ENCODE results near the gene DCLK3. TPM values are rescaled to one million over a fixed set of nuclear protein-coding genes. Genes with fewer than 3 reads are reported as not detected.

Gene DCLK3
- total RNA-seq, 1 experiment from 2014 or later: not detected

DNA sequence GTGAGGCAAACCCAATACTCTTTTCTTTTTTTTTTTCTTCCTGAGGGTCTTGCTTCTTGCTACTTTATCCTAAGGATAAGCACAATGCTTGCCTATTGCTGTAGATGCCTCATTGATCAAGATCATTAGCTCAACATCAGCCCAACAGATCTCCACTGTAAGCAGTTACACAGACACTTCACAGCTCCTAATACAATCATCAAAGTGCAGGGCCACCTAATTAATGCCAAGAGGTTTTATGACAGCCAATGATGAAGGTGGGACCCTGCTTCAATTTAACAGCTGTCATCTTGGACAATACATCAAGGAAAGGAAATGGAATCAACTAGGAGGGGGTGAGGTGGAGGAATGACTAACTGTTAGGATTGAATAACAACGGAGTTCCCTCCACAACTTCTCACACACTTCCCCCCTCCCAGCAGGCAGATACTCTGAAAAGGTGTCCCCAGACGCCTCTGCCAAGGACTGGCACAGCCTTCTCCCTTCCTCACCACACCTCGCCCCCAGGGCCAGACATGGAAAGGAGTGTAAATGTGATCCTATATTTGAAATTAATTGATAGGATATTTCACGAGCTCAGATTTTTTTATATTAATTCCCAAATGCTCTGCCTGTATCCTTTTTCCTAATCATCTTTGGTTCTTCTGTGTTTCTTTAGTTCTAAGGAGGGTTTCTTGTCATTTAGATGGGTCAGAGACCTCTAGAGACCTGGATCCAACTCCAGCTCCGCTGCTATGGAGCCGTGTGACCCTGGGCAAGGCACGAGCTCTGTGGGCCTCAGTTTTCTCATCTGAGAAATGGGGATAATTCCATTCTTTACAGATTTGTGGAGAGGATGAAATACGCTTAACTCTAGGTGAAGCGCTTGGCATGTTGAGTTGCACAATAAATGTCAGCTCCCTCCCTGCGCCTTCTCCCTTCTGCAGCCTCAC lies 1.2 kb downstream of the DCLK3 start:
- Mint-ChIP-seq H3K4me1 (ENCODE audit: low read depth, unreplicated experiment) (no peaks in the 10 kb centered on the region), H3K27me3 (ENCODE audit: unreplicated experiment) (peaks cover 90% of the 10 kb centered on the region), H3K36me3 (ENCODE audit: insufficient read depth, unreplicated experiment) (no peaks in the 10 kb centered on the region), H3K4me3 (ENCODE audit: low read depth, unreplicated experiment) (no peak overlapping the region), H3K9me3 (ENCODE audit: low read depth, unreplicated experiment) (peaks cover 2% of the 10 kb centered on the region), H3K27ac (ENCODE audit: unreplicated experiment) (no peak overlapping the region)
- no TSS peak for BruUV-seq (replicated peaks)
- DNase-seq: no peak
- intact Hi-C loops (cut with micrococcal nuclease; ENCODE audit: unreplicated experiment): no loop called here
- CTCF ChIA-PET: no interaction called here
- TF ChIP-seq, protein P1, sequence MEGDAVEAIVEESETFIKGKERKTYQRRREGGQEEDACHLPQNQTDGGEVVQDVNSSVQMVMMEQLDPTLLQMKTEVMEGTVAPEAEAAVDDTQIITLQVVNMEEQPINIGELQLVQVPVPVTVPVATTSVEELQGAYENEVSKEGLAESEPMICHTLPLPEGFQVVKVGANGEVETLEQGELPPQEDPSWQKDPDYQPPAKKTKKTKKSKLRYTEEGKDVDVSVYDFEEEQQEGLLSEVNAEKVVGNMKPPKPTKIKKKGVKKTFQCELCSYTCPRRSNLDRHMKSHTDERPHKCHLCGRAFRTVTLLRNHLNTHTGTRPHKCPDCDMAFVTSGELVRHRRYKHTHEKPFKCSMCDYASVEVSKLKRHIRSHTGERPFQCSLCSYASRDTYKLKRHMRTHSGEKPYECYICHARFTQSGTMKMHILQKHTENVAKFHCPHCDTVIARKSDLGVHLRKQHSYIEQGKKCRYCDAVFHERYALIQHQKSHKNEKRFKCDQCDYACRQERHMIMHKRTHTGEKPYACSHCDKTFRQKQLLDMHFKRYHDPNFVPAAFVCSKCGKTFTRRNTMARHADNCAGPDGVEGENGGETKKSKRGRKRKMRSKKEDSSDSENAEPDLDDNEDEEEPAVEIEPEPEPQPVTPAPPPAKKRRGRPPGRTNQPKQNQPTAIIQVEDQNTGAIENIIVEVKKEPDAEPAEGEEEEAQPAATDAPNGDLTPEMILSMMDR (IDR thresholded peaks at IDR 0.05; ENCODE audit: unreplicated experiment): no peak

DNA sequence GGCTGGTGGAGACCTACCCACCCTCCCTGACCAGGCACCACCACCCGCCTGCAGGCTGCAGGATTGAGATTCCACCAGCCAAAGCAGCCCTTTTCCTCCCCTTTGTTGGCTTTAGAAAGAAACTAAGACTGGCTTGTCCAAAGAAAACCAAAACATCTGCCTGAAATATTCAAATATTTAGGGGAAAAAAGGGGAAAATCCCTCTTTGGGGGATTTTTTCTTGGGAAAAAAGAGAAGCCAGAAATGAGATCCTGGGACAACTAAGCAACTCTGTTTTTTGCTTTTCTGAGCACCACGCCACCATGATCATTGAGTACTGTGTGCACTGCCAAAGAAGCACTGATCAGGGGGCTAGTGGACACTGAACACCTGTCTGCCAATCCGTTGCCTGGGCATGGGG lies 2.6 kb downstream of the DCLK3 start:
- TF ChIP-seq, protein P1 (IDR thresholded peaks at IDR 0.05; ENCODE audit: unreplicated experiment): no peak
- Mint-ChIP-seq H3K4me1 (ENCODE audit: low read depth, unreplicated experiment) (no peaks in the 10 kb centered on the region), H3K27ac (ENCODE audit: unreplicated experiment) (no peak overlapping the region), H3K4me3 (ENCODE audit: low read depth, unreplicated experiment) (no peak overlapping the region), H3K36me3 (ENCODE audit: insufficient read depth, unreplicated experiment) (no peaks in the 10 kb centered on the region), H3K27me3 (ENCODE audit: unreplicated experiment) (peaks cover 89% of the 10 kb centered on the region), H3K9me3 (ENCODE audit: low read depth, unreplicated experiment) (peaks cover 2% of the 10 kb centered on the region)
- intact Hi-C loops (cut with micrococcal nuclease; ENCODE audit: unreplicated experiment): no loop called here
- DNase-seq: no peak
- CTCF ChIA-PET: no interaction called here
- BruUV-seq (replicated peaks): no TSS peak

DNA sequence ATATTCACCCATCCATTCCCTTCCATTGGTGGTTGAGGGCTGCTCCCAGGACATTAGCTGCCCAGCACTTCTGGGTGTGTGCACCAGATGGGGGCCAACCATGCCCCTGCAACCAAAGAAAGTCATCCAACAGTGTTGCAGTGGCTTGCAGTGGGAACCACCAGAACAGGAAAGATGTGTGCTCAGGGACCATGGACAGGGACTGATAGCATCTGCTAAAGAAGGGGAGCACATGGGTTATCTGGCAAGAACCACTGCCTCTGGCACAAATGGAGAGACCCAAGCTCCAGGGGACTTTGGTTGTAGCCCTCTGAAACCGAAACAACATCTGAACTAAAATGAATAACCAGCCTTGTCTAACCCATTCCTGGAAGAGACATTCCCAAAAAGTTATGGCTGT lies 8.1 kb downstream of the DCLK3 start:
- H3K4me1 Mint-ChIP-seq (ENCODE audit: low read depth, unreplicated experiment): no peaks in the 10 kb centered on the region
- H3K4me3 Mint-ChIP-seq (ENCODE audit: low read depth, unreplicated experiment): no peak overlapping the region
- H3K9me3 Mint-ChIP-seq (ENCODE audit: low read depth, unreplicated experiment): no peaks in the 10 kb centered on the region
- intact Hi-C loops (cut with micrococcal nuclease; ENCODE audit: unreplicated experiment): no loop called here
- CTCF ChIA-PET: no interaction called here
- no peaks in the 10 kb centered on the region for H3K36me3 Mint-ChIP-seq (ENCODE audit: insufficient read depth, unreplicated experiment)
- TF ChIP-seq, protein P1 (IDR thresholded peaks at IDR 0.05; ENCODE audit: unreplicated experiment): no peak
- H3K27me3 Mint-ChIP-seq (ENCODE audit: unreplicated experiment): peaks cover 76% of the 10 kb centered on the region
- no TSS peak for BruUV-seq (replicated peaks)
- DNase-seq: no peak
- no peak overlapping the region for H3K27ac Mint-ChIP-seq (ENCODE audit: unreplicated experiment)

DNA sequence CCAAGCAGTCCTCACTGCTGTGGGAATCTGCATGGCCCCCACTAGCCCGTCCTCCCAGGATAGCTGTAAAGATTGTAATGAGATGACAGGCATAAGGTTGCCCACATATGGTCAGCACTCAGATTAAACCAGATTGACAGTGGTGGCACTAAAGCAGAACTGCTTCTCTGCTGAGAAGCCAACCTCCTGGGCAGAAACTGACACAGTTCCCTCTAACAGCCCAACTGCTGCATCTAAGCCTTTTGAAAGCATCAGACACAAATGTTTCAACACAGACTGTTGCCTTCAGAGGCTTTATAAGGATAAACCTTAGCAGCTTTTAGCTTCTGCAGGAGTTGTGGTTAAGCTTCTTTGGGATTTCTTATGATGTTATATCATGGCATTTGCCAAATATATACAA lies 13.0 kb downstream of the DCLK3 start:
- no peaks in the 10 kb centered on the region for H3K4me1 Mint-ChIP-seq (ENCODE audit: low read depth, unreplicated experiment)
- no peaks in the 10 kb centered on the region for H3K36me3 Mint-ChIP-seq (ENCODE audit: insufficient read depth, unreplicated experiment)
- no TSS peak for BruUV-seq (replicated peaks)
- no peak for DNase-seq
- TF ChIP-seq, protein P1 (IDR thresholded peaks at IDR 0.05; ENCODE audit: unreplicated experiment): no peak
- CTCF ChIA-PET: no interaction called here
- no peak overlapping the region for H3K4me3 Mint-ChIP-seq (ENCODE audit: low read depth, unreplicated experiment)
- intact Hi-C loops (cut with micrococcal nuclease; ENCODE audit: unreplicated experiment): no loop called here
- H3K9me3 Mint-ChIP-seq (ENCODE audit: low read depth, unreplicated experiment): no peaks in the 10 kb centered on the region
- no peak overlapping the region for H3K27ac Mint-ChIP-seq (ENCODE audit: unreplicated experiment)
- peaks cover 69% of the 10 kb centered on the region for H3K27me3 Mint-ChIP-seq (ENCODE audit: unreplicated experiment)
